Measurements from ENCODE around the gene HSPA4L. TPM values are rescaled to one million over a fixed set of nuclear protein-coding genes. Genes with fewer than 3 reads are reported as not detected.

HSPA4L gene
- total and polyA plus RNA-seq, 2 of the 4 experiments (the other 2 are of a cell fraction) = 0.84 to 2.3 TPM

DNA sequence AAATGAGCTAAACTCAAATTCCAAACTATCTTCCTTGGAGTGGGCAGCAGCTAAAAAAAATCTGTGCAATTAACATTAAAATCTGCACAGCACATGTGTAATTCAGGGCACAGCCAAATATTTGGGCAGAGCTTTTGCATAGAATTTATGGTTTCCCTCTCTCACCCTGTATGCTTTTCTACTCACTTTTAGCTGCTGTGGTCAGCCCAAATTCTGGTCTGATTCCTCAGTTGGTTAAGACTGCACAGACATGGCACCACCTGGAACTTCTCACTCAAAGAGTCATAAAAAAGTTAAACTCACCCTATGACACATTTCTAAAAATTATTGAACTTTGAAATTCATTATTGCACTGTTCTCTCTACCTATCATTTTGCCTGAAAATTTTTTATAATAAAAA lies 93.7 kb downstream of the HSPA4L start:
- no peak overlapping the region for H3K27ac ChIP-seq (ENCODE audit: insufficient read depth, low read length)
- no peak overlapping the region for H4K8ac ChIP-seq (ENCODE audit: low read depth in 2 of 2, low read length in 2 of 2)
- H3K4me2 ChIP-seq (ENCODE audit: low read depth, low read length) = no peak overlapping the region
- H3K4me3 ChIP-seq (ENCODE audit: insufficient read depth, low read depth, low read length) = no peak overlapping the region
- no peaks in the 10 kb centered on the region for H4K20me1 ChIP-seq (ENCODE audit: insufficient read depth, low read length)
- no peak overlapping the region for H3K18ac ChIP-seq (ENCODE audit: low read depth, low read length)
- dilution Hi-C loops (cut with HindIII; ENCODE audit: low sequenced_read_pairs, unreplicated experiment) = no loop called here
- ATAC-seq (ENCODE audit: low read depth) (no peak), DNase-seq (no peak)
- H2BK120ac ChIP-seq (ENCODE audit: low read depth, low read length) = no peak overlapping the region
- H2AK9ac ChIP-seq (replicated peaks; ENCODE audit: low read depth, low read length, poor library complexity) = no peak overlapping the region
- no peak overlapping the region for H4K91ac ChIP-seq (ENCODE audit: insufficient read depth, low read depth, low read length)
- ChIA-PET POLR2A (ENCODE audit: unreplicated experiment) (no interaction called here), CTCF (no interaction called here)
- in situ Hi-C loops (cut with MboI; ENCODE audit: low sequenced_read_pairs) = no loop called here
- BruUV-seq (replicated peaks) = no TSS peak
- H3K27me3 ChIP-seq (ENCODE audit: control insufficient read depth, insufficient read depth, low read length) = no peaks in the 10 kb centered on the region
- no peak overlapping the region for H3K9ac ChIP-seq (ENCODE audit: low read depth, low read length)
- H3K23ac ChIP-seq (ENCODE audit: low read depth, low read length) = no peak overlapping the region
- H3K4me1 ChIP-seq (ENCODE audit: control insufficient read depth, insufficient read depth, low read length) = peaks cover 5% of the 10 kb centered on the region; the same call in 1 of the 2 replicates
- H2AK5ac ChIP-seq (ENCODE audit: low read depth, low read length) = no peak overlapping the region
- no peak overlapping the region for H4K5ac ChIP-seq (ENCODE audit: low read depth, low read length)
- no peak overlapping the region for H2BK20ac ChIP-seq (ENCODE audit: low read depth, low read length)
- no peak overlapping the region for H3K4ac ChIP-seq (ENCODE audit: low read depth, low read length)
- H3K14ac ChIP-seq (replicated peaks; ENCODE audit: low read depth, low read length) = no peak overlapping the region
- no peaks in the 10 kb centered on the region for H3K9me1 ChIP-seq (ENCODE audit: insufficient read depth, low read length)
- H2BK15ac ChIP-seq (ENCODE audit: low read depth, low read length) = no peak overlapping the region
- no peaks in the 10 kb centered on the region for H3K9me3 ChIP-seq (ENCODE audit: control insufficient read depth, insufficient read depth, low read length)
- H3K56ac ChIP-seq (ENCODE audit: extremely low read depth, insufficient read depth, low read length) = no peak overlapping the region
- no peak overlapping the region for H2AFZ ChIP-seq (replicated peaks; ENCODE audit: low read length, poor library complexity)
- intact Hi-C loops (cut with micrococcal nuclease) = no loop called here
- TF ChIP-seq FOS (IDR thresholded peaks at IDR 0.05; ENCODE audit: low read depth, low read length) (no peak), POLR2A (IDR thresholded peaks at IDR 0.05; ENCODE audit: low read depth, low read length) (no peak), RAD21 (IDR thresholded peaks at IDR 0.05; ENCODE audit: low read length) (no peak), USF2 (IDR thresholded peaks at IDR 0.05; ENCODE audit: low read depth, low read length) (no peak), BHLHE40 (IDR thresholded peaks at IDR 0.05; ENCODE audit: low read depth, low read length) (no peak), RFX5 (IDR thresholded peaks at IDR 0.05; ENCODE audit: low read depth, low read length) (no peak), CEBPB (IDR thresholded peaks at IDR 0.05; ENCODE audit: low read depth, low read length) (no peak), NFE2L2 (IDR thresholded peaks at IDR 0.05; ENCODE audit: low read depth, low read length) (no peak), MAFK (IDR thresholded peaks at IDR 0.05; ENCODE audit: low read depth, low read length) (no peak), CHD1 (IDR thresholded peaks at IDR 0.05; ENCODE audit: low read depth, low read length) (no peak), RCOR1 (IDR thresholded peaks at IDR 0.05; ENCODE audit: insufficient replicate concordance, low read length) (no peak), MAZ (IDR thresholded peaks at IDR 0.05; ENCODE audit: borderline replicate concordance, low read depth, low read length) (no peak), MXI1 (IDR thresholded peaks at IDR 0.05; ENCODE audit: borderline replicate concordance, low read depth, low read length) (no peak), SMC3 (IDR thresholded peaks at IDR 0.05; ENCODE audit: low read depth, low read length) (no peak)
- TF ChIP-seq, protein P1, sequence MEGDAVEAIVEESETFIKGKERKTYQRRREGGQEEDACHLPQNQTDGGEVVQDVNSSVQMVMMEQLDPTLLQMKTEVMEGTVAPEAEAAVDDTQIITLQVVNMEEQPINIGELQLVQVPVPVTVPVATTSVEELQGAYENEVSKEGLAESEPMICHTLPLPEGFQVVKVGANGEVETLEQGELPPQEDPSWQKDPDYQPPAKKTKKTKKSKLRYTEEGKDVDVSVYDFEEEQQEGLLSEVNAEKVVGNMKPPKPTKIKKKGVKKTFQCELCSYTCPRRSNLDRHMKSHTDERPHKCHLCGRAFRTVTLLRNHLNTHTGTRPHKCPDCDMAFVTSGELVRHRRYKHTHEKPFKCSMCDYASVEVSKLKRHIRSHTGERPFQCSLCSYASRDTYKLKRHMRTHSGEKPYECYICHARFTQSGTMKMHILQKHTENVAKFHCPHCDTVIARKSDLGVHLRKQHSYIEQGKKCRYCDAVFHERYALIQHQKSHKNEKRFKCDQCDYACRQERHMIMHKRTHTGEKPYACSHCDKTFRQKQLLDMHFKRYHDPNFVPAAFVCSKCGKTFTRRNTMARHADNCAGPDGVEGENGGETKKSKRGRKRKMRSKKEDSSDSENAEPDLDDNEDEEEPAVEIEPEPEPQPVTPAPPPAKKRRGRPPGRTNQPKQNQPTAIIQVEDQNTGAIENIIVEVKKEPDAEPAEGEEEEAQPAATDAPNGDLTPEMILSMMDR (conservative IDR thresholded peaks at IDR 0.05; ENCODE audit: low read depth, low read length) = no peak
- TF ChIP-seq, protein P2, sequence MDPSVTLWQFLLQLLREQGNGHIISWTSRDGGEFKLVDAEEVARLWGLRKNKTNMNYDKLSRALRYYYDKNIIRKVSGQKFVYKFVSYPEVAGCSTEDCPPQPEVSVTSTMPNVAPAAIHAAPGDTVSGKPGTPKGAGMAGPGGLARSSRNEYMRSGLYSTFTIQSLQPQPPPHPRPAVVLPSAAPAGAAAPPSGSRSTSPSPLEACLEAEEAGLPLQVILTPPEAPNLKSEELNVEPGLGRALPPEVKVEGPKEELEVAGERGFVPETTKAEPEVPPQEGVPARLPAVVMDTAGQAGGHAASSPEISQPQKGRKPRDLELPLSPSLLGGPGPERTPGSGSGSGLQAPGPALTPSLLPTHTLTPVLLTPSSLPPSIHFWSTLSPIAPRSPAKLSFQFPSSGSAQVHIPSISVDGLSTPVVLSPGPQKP (IDR thresholded peaks at IDR 0.05; ENCODE audit: borderline replicate concordance, low read depth, low read length) = no peak
- no peaks in the 10 kb centered on the region for H3K36me3 ChIP-seq (ENCODE audit: control insufficient read depth, insufficient read depth, low read length)
- peaks cover 3 to 13% of the 10 kb centered on the region in 2 experiments for H3K79me1 ChIP-seq (ENCODE audit: low read depth in 1 of 2, low read length in 2 of 2)
- H2BK5ac ChIP-seq (ENCODE audit: low read depth, low read length, poor library complexity, severe bottlenecking) = no peak overlapping the region
